ENCODE data around the gene PPP1R13L.

GRCh38 chr19:45408121-45408520 is 3.3 kb upstream of the PPP1R13L start:
- TF ChIP-seq EZH2 (IDR thresholded peaks at IDR 0.05; ENCODE audit: insufficient read depth, poor library complexity, severe bottlenecking) (no peak), EZH2phosphoT487 (IDR thresholded peaks at IDR 0.05; ENCODE audit: insufficient read depth, low read depth) (no peak)

All from GM23248 (cell line).